Bladder microvascular endothelial cell (primary cell): ENCODE measurements around the gene HSF4. TPM values are rescaled to one million over a fixed set of nuclear protein-coding genes. Genes with fewer than 3 reads are reported as not detected.

Experiments used
- total RNA-seq: library from RNA; depleted of rRNA; stranded (reverse); fragments of >200 nt; gene quantifications from 2 replicates; pipeline ENCODE4 v1.2.3, GENCODE V29; 2014

Gene HSF4, protein sequence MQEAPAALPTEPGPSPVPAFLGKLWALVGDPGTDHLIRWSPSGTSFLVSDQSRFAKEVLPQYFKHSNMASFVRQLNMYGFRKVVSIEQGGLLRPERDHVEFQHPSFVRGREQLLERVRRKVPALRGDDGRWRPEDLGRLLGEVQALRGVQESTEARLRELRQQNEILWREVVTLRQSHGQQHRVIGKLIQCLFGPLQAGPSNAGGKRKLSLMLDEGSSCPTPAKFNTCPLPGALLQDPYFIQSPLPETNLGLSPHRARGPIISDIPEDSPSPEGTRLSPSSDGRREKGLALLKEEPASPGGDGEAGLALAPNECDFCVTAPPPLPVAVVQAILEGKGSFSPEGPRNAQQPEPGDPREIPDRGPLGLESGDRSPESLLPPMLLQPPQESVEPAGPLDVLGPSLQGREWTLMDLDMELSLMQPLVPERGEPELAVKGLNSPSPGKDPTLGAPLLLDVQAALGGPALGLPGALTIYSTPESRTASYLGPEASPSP
- 1.9 and 4.0 TPM in 2 replicates for total RNA-seq

DNA sequence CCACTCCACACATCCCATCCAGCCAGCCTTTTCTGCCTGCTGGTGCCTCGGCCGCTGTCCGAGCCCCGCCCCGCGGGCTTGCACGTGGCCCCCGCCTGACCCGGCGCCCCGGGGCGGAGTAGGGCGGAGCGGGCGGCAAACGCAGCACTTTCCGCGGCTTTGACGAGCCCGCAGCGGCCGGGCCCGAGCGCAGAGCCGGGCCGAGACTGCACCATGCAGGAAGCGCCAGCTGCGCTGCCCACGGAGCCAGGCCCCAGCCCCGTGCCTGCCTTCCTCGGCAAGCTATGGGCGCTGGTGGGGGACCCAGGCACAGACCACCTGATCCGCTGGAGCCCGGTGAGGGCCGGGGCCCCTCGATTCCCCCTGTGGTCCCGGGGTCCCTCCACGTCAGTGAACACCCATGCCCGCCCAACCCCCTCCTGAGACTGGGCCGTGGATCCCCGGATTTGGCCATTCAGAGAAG, at the start of gene HSF4:
Gene HSF4, plus strand, starts transcription at position 147 of the 463 bp plus-strand sequence. Its CDS starts 67 bp downstream, at position 214.

DNA sequence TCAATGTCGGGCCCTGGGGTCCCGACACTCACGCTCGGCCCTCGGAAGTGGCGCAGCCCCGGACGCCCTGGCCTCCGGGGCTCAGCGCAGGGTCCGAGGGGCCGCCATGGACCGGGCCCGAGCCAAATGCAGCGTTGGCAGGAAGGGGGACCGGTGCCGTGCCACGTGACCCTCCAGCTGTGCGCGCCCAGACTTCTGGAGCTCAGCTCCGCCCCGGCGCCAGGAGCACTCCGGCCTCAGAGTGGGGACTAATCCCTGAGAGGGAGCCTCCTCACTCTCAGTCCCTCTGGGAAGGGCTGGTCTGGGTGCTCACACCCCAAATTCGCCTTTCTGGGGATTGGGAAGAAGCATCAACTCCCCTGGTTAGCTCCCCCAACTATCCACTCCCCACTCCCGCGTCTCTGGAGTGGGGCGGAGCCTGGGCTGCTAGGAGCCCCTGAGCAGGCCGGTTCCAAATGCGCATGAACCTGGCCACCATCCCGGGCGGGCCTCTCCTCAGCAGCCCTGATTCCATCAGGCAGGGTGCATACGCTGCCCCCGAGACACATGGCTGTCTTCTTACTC, 13.6 kb upstream of the HSF4 start, which contains the start of gene B3GNT9:
Gene B3GNT9, minus strand, starts transcription at position 166 of the 564 bp plus-strand sequence. CDS start 513 bp downstream, outside the sequence.

DNA sequence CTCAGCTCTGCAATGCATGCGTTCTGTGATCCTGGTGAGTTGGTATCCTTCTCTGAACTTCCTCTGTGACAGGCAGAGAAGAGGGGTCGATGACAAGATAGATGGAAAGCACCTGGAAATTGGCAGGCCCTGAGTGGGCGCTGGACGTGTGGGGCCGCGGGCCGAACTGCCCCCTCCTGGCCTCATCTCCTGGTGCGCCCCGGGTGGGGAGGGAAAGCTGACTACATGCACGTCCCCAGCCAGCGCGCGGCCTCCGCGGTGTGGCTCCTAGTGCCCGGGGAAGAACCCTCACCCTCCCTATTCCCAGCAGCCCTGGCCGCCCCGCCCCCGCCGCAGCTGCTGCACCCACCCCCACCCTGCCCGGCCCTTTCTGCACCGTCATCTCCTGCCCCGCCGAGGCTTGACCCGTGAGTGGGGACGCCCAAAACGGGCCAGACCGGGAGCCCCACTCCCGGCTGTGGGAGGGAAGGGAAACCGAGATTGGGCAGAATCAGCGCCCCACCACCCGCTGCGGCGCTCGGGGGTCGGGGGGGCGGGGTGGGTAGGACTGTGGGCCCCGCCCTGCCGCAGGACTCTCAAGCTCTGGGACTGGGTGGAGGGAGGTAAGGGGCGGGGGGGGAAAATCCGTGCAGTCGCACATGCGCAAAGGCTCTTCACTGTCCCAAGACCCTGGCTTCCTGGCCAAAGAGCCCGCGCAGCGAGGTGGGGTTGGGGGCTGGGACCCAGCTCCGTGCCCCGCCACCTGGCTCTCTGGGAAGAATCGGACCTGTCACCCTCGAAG, 5.8 kb downstream of the HSF4 start, which contains the start of gene NOL3:
Gene NOL3, plus strand, starts transcription at position 371 of the 781 bp plus-strand sequence.

DNA sequence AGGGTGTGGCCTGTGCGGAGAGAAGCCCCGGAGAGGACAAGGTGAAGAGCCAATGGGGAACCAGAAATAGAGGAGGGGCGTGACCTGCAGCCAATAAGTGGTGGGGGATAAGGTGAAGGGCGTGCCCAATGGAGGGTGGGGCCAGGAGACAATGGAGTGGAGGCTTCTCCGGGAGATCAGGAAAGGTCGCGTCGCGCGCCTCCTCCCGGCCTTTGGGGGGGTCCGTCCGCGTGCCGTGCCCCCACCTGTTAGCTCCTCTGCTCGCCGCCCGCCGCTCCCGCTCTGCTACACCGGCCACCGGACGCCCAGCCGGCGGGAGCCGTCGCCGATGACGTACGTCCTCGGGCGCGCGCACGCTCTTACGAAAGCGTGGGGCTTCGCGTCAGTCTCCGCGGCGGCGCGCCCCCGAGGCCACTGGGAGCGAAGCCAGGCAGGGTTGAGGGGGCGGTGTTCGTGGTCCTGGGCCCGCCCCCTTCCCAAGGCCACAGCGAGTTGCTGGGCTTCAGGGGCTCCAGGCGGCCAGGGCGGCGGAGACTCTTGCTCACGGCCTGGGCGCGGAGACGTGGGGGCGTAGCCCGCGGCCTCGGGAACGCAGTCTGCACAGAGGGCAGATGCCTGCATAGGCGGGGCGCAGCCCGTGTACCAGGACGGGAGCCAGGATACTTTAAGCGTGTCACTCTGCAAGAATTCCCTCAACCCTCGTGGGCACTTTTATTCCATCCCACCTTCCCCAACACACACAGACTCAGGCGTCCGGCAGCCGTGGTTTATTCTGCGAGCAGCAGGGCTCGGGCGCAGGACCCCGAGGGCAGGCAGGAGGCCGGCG, 19.3 kb downstream of the HSF4 start, which contains the start of gene MATCAP1:
Gene MATCAP1, minus strand, starts transcription at position 337 of the 826 bp plus-strand sequence. CDS start 3,353 bp downstream, outside the sequence.

DNA sequence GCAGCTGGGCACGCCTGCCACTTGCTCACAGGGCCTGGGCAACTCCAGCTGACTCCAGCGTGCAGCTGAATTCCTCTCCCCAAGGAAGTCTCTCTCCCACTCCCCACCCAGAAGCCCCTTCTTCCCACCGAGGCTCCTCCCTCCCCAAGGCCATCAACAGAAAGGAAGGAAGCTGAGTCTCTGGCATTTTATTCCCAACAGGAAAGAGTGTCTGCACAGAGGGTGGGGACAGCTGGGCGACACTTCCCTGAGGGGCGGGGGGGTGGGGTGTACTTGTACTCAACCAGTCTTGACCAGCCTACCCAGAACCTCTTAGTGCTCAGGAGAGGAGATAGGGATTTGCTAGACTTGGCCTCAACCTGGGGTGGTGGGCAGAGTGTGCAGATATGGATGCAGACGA, 25.5 kb downstream of the HSF4 start, which contains the start of gene EXOC3L1:
Gene EXOC3L1, minus strand, starts transcription at position 96 of the 400 bp plus-strand sequence. CDS start 460 bp downstream, outside the sequence.

DNA sequence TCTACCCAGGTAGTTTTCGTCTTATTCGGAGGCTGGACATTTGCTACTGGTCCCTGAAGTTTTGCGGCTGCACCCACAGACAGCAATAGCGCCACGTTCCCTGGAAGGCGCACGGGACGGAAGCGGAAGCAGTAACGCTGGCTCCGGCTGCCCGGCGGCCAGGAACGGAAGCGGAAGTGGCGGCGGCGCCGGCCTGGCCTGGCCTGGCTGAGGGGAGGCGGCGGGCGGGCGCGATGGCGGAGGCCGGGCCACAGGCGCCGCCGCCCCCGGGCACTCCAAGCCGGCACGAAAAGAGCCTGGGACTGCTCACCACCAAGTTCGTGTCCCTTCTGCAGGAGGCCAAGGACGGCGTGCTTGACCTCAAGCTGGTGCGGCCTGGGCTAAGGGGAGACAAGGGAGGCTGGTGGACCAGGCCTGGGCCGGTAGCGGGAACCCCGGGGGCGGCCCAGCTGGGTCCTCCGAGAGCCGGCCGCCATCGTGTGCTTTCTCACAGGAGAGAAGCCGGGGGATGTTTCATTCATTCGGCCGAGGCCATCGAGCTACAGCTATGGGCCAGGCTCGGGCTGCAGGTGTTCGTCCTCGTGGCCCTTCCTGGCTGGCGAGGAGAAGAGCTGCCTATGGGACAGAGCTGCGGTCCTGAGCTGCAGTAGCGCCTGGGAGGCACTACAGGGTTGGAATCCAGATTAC, 27.6 kb downstream of the HSF4 start, which contains the start of gene E2F4:
Gene E2F4, plus strand, starts transcription at position 161 of the 687 bp plus-strand sequence. Its CDS starts 73 bp downstream, at position 234.

DNA sequence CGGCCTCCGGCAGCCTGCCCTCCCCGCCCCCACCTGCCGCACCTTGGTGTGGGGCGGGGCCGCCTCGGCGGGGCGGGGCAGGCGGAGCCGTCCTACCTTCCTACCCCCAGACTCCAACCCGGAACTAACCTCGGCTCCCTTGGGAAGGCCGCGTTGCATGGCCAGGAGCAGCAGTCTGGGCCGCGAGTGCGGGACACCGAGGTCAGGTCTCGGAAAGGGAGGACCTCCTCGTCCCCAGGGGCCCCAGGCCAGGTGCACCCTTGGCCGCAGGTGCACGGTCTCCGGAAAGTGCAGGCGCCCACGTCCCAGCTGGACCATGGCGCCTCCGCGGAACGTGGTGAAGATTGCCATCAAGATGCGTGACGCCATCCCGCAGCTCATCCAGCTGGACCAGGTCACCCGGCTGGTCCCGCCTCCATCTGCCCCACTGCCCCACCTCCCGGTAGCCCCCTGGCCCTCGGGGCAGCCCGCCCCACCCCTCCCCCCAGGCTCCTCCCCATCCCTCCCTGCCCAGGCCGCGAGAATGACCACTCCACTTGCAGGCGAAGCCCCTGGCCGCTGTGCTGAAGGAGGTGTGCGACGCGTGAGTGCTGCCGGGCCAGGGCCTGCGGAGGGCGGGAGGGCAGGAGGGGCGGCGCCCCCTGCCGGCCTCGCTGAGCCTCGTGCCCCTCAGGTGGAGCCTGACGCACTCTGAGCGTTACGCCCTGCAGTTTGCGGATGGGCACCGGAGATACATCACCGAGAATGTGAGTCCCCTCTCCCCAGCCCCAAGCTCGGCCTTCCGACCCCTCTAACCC, 34.7 kb downstream of the HSF4 start, which contains the start of gene ELMO3:
Gene ELMO3, plus strand, starts transcription at position 121 of the 797 bp plus-strand sequence. Its CDS starts 196 bp downstream, at position 317.

Other genes with a start within 250 kb of the HSF4 start
- gene CDH16, start 245.9 kb upstream of the HSF4 start, total RNA-seq: not detected in 2 replicates
- 1.1 and 2.1 TPM in 2 replicates for gene RRAD, start 239.2 kb upstream of the HSF4 start, total RNA-seq
- 131 and 136 TPM in 2 replicates for gene CIAO2B, start 230.3 kb upstream of the HSF4 start, total RNA-seq
- 14.2 and 17.7 TPM in 2 replicates for gene CES2, start 229.2 kb upstream of the HSF4 start, total RNA-seq
- not detected in 2 replicates for gene CES3, start 203.5 kb upstream of the HSF4 start, total RNA-seq
- 0.49 and 1.7 TPM in 2 replicates for gene CES4A, start 176.2 kb upstream of the HSF4 start, total RNA-seq
- 70.4 and 113 TPM in 2 replicates for gene CBFB, start 135.6 kb upstream of the HSF4 start, total RNA-seq
- gene PHAF1, start 54.8 kb upstream of the HSF4 start, total RNA-seq: 7.9 and 22.1 TPM in 2 replicates
- gene B3GNT9, start 13.7 kb upstream of the HSF4 start, total RNA-seq: 1.3 and 4.0 TPM in 2 replicates
- gene TRADD, start 4.8 kb upstream of the HSF4 start, total RNA-seq: 12.3 and 15.6 TPM in 2 replicates
- 4.6 and 5.0 TPM in 2 replicates for gene FBXL8, start 4.8 kb upstream of the HSF4 start, total RNA-seq
- gene NOL3, start 5.8 kb downstream of the HSF4 start, total RNA-seq: 6.8 and 13.5 TPM in 2 replicates
- 7.8 and 18.3 TPM in 2 replicates for gene MATCAP1, start 19.2 kb downstream of the HSF4 start, total RNA-seq
- 12.8 and 28.3 TPM in 2 replicates for gene EXOC3L1, start 25.4 kb downstream of the HSF4 start, total RNA-seq
- 45.2 and 81.6 TPM in 2 replicates for gene E2F4, start 27.4 kb downstream of the HSF4 start, total RNA-seq
- gene ELMO3, start 34.4 kb downstream of the HSF4 start, total RNA-seq: 1.3 and 1.4 TPM in 2 replicates
- gene TMEM208, start 62.4 kb downstream of the HSF4 start, total RNA-seq: 20.3 and 21.5 TPM in 2 replicates
- 17.5 and 26.0 TPM in 2 replicates for gene FHOD1, start 82.7 kb downstream of the HSF4 start, total RNA-seq
- gene SLC9A5, start 84.2 kb downstream of the HSF4 start, total RNA-seq: 0.32 and 0.82 TPM in 2 replicates
- 7.0 and 11.4 TPM in 2 replicates for gene PLEKHG4, start 114.8 kb downstream of the HSF4 start, total RNA-seq
- 0.16 TPM in 1 of 2 replicates, not detected in the other for gene KCTD19, start 162.0 kb downstream of the HSF4 start, total RNA-seq
- gene LRRC36, start 162.1 kb downstream of the HSF4 start, total RNA-seq: under 0.01 and 0.38 TPM in 2 replicates
- gene TPPP3, start 228.8 kb downstream of the HSF4 start, total RNA-seq: 0.13 TPM in 1 of 2 replicates, not detected in the other